GM18511 (cell line): ENCODE data around the gene MEOX1.

Experiments
- ATAC-seq: cut with Tn5 transposase; IDR thresholded peaks from one replicate; pipeline ENCODE4 v1.9.1; 2021; ENCODE audit warnings: mild to moderate bottlenecking, moderate library complexity; ENCODE audit not compliant: unreplicated experiment

Gene MEOX1

GRCh38 chr17:43597624-43598356 is 63.9 kb downstream of the MEOX1 start:
- no peak for ATAC-seq

- ATAC-seq: no peak
Measured at GRCh38 chr17:43595466-43595865, 66.3 kb downstream of the MEOX1 start.

DNA sequence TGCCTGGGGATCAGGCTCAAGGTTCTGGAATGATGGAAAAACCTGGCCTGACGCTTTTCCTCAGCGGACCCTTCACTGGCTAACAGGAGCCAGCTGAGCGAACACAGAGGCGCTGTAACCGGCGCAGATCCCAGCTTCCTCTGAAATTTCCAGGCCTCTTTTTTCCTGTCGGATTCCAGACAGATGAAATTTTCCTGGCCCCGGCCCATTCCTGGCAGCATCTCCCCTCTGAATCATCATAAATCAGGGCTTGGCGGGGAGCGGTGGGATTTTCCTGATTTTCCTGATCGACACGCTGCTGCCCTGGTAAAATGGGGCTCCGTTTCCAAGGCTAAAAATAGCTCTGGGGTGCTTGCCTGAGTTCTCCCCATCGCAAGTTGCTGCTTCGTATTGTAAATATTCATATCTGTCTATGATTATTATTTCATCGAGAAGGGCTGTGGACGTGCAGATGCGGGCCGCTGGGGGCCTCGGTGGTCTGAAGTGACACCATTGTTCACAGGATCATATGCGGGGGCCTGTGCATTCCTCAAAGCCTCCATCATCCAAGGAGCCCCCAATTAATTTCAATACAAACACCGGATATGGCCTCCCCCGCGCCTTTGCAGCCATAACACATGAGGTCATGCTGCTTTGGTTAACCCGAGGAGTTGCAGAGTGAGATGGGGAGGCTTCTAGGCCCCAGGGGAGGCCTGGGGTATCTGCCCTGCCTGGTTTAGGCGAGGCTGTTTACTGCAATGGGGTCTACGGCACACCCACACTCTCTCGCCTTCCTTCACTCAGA is 69.8 kb downstream of the MEOX1 start:
- no peak for ATAC-seq

- ATAC-seq: no peak
Measured at GRCh38 chr17:43591001-43591400, 70.7 kb downstream of the MEOX1 start.
